ENCODE results near the gene S100A8.

- TF ChIP-seq CTCF (IDR thresholded peaks at IDR 0.05) (no peak), POLR2A (IDR thresholded peaks at IDR 0.05) (no peak), POLR2AphosphoS5 (IDR thresholded peaks at IDR 0.05) (no peak)
These were observed 25.1 kb upstream of the S100A8 start, which contains the start of gene S100A7A for GRCh38 chr1:153415850-153416570.
